SH-SY5Y (cell line): ENCODE measurements around the gene BCR.

ENCODE experiments used
- GATA2 ChIP-seq: IDR thresholded peaks from 2 replicates; pipeline ENCODE4 v1.6.1; 2011; ENCODE audit warnings: mild to moderate bottlenecking, low read depth, low read length
- GATA3 ChIP-seq: IDR thresholded peaks from 2 replicates; pipeline ENCODE4 v1.6.1; 2011; ENCODE audit warnings: low read depth, mild to moderate bottlenecking, low read length, moderate library complexity

DNA sequence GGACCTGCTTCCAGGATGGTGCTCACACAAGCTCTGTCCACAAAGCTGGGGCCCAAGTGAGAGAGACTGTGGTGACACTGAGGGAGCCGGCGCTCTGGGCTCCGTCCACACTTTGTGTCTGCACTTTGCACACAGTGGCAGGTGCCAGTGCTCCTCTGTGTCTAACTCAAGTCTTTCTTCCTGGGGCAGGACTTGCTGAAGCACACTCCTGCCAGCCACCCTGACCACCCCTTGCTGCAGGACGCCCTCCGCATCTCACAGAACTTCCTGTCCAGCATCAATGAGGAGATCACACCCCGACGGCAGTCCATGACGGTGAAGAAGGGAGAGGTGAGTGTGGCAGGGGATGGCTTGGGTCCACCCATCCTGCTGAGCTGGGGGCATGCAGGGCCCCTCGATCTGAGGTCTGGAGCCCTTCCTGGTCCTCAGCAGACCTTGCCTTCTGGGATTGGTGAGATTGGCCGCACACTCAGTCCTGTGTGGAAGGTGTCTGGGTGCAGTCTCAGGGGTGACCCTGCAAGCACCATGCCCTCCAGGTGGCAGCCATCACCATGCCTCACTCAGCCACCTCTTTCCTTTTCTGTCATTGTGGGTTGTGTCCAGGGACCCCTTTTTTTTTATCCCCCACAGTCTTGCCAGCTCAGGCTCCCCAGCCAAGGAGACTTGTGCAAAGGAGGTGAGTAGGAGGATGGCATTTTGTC lies 93.3 kb downstream of the BCR start:
- no peak for TF ChIP-seq GATA2
- no peak for TF ChIP-seq GATA3
